GM18861 (cell line): Measurements from ENCODE around the gene OGA.
"Not testable (repeated sequence)": the region's sequence is repeated elsewhere in the genome, so short reads cannot be mapped to it uniquely, and the experiment has no call there.

ENCODE experiments used
- ATAC-seq: cut with Tn5 transposase; IDR thresholded peaks from one replicate; pipeline ENCODE4 v1.9.1; 2021; ENCODE audit not compliant: unreplicated experiment

OGA gene

DNA sequence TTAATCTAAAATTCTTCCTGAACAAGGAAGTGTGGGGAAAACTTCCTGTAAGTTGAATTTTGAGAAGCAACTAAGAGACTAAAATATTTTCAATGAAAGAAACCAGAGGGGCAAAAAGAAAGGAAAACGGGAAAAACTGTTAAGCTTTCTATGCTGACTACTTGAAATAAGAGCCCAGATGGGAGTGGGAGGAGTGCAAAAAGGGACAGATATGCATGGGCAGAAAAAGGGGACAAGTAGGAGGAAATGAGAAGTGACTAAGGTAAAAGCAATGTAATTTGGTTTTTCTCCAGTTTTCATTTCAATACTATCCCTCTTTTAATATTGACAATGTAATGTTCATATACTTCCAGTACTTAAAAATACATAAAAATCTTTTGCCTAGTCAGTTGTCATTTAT is 11.1 kb downstream of the OGA start:
- no peak for ATAC-seq

DNA sequence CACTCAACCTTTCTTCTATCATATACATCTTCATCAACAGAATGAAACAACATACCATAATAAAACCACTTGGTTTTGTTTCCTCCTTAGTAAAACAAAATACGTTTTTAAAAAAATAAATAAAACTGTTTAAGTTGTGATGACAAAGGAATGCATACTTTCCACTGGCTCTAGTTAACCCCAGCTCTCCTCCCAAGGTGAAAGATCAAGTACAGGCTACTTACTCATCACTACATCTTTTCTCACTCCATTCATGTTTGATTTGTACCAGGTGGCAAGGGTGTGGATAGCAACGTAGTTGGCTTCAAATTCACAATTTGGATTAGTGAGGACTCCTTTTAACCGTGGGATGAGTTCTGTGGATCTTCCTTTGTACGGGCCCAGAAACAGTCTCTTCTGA is 14.7 kb downstream of the OGA start:
- ATAC-seq = no peak

DNA sequence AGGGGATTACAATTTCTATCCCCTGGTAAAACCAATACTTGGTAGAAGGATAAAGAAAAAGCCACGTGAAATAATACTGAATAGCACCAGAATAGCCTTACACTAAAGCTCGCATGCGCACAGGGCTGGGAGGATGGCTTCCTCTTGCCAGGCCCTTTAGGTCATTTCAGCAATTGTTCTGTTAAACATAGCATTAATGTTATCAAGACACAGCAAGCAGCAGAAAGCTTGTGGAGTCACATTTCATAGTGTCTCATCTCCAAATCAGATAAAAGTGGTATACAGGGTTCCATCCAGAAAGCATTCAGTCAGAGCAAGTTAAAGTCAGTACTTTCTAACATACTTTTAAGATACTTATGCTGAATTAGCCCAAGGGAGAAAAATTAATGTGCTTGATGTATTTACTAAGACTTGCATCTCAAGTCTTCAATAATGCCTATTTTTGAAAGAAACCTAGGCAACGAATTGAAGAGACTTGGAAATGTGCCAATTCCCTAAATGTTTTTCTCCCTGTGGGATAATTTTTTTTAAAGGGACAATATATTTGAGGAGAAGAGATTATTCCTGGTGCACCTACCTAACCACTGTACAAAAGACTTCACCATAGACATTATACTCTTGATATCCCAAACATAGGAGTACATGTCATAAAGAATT is 20.7 kb downstream of the OGA start:
- ATAC-seq = no peak

GRCh38 chr10:101793526-101793925 is 24.7 kb downstream of the OGA start:
- ATAC-seq = no peak

DNA sequence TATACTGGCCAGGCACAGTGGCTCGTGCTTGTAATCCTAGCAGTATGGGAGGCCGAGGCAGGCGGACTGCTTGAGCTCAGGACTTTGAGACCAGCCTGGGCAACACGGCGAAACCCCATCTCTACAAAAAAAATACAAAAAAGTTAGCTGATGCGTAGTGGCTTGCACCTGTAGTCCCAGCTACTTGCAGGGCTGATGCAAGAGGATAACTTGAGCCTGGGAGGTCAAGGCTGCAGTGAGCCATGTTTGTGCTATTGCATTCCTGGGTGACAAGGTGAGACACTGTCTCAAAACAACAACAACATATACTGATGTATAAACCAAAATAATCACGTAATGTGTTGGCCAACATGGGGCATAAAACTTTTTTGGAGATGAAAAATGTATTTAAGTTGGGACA is 28.6 kb downstream of the OGA start:
- ATAC-seq = no peak

GRCh38 chr10:101789231-101789630 is 29.0 kb downstream of the OGA start:
- not testable (repeated sequence) for ATAC-seq

DNA sequence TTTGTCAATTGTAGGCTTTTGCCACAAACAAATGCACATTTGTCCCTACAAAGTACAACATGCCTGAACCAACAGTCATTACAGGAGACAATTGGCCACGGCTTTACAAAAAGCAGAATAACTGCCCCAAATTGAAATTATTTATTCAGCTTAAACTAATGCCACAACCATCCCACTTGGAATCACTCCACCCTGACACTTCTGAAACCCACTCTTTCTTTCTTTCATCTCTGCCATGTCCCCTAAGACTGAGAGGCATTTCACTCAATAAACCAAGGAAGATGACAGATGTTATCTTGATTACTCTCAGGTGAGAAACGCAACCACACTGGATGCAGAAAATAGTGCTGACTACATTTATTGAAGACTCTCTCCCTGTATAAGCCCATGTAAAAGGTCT is 32.4 kb downstream of the OGA start:
- no peak for ATAC-seq

DNA sequence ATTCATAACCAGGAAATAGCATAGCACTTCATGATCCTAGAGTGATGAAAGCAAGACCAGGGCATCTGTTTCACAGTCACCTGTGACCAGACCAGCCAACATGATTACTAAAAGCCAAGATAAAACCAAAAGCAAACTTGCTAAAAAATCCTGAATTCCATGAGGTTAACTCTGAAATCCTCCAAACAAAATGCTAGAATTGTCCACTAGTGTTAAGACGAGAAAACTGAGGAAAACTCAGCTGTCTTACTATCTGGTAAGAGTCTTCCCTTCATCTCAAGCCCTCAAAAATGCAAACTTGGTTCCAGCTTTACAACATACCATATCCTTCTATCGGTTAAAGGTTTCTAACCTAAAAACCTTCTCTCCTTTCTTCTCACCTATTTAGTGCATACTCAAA is 33.7 kb downstream of the OGA start:
- ATAC-seq = no peak

DNA sequence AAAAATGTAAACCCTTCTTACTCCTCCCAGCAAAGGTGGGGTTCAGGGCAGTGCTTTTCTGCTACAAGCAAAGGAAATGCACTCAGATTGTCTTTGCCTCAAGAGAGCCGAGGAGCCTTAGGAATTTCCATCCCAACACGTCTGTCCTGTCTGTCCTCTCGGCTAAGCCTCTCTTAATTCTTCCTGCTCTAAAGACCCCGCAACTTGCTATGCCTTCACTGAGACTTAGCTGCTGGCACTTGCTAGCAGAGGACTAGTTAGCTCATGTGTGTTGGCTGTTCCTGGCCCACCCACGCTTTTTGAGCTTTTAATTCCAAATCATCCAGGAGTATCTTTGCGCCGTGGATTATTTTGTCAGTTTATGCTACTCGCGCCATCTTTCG is 34.5 kb downstream of the OGA start:
- ATAC-seq = no peak

- no peak for ATAC-seq
These were observed 35.2 kb downstream of the OGA start, which contains the start of gene NPM3 for GRCh38 chr10:101782811-101783735. Gene NPM3 (minus strand): TSS chr10:101783446. CDS start chr10:101783390, 56 bp downstream.

GRCh38 chr10:101781984-101782810 is 36.0 kb downstream of the OGA start:
- ATAC-seq = no peak

DNA sequence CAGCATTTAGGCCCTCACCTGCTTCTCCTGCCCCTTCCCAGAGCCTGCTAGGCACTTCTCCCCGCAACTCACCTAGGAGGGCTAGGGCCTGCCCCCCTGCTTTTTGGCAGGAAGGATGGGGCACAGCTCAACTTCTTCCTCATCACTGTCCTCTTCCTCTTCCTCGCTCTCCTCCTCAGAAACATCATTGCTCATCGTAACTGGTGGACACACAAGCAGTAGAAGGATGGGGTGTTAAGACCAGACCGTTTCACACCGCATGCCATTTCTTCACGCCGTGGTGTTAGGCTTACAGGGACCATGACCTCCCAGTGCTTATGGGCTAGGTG is 36.6 kb downstream of the OGA start:
- no peak for ATAC-seq

GRCh38 chr10:101780818-101781654 is 37.2 kb downstream of the OGA start:
- ATAC-seq = no peak

DNA sequence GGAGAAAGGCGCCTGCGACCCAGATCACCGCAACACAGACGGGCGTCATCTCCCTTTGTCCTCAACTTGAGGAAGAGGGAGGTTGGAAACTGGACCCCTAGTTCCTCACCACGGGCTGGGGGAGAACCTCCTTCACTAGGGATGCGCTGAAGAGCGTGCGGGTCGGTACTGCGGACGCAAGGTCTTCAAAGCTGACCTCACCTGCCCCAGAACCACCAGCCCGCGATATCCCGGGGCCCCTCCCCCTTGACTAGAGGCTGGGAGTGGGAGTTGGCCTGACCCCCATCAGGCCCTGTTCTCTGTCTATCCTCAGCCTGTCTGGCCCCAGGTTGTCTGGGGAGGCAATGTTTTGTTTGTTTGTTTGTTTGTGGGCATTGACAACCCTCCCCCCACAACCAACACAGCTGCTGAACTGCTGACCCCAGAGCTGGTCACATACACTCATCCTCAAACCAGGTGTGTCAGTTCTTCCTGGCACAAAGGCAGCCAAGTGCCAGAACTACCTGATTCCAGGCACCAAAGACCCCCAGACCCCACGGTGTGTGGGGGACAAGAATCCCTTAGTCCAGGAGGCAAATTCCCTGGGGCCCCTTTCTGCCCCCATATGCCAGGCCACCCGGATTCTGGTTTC is 37.9 kb downstream of the OGA start:
- ATAC-seq = no peak

DNA sequence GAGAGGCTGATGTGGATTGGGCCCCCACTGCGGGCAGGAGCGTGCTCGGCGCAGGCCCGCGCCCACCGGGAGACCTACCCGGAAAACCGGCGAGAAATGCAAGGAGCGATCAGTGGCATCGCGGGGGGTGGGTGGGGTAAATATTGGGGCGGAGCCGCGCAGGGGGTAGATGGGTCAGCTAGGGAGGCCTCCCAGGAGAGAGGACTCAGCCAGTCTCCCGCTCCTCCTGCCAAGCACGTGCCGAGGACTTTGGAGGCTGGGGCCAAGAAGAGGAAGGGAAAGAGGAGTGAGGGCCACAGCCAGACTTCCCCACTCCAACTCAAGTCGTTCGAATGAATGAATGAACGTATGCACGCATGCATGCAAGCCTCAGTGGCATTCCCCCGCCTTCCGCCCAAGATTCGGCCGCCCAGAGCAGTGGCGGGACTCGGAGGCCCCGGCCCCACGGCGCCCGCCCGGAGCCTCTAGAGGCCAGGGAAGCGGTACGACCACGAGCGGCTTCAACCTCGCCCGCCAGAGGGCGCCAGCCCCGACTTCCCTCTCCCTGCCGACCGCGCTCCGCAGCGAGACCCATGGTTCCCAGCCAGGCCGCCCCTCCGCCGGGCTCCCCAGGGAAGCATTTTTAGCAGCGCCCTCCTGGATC is 38.6 kb downstream of the OGA start:
- no peak for ATAC-seq

DNA sequence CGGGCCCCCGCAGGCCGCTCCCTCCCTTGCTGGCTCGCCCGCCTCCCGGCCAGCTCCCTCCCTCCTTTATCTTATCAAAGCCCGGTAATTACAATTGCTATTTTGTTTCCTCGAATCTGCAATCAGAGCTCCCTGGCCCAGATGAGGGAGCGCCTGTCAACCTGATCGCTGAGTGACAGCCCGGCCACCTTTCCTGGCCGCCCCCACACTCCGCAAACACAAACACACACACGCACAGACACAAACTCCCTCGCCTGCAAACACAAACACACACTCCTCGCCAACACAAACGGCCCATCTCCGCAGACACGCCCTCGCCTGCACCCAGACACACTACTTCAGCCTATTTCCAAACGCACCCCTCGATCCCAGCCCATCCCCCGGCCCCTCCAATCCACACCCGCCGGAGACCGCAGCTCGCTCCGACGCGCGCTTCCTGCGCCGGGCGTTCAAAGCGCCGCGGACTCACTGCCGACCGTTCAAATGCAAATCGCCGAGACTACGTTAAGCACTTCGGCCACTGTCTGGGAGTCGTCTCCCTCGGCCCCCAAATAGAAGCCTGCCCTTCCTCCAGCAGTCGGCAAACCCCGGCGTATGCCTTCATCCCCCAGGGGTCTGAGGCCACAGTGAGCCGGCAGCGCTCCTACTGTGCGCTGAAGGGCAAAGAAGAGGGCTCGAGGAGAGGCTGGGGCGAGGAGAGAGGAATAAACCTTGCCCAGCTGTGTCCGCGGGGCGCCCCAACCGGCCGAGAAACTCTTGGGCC is 39.3 kb downstream of the OGA start:
- ATAC-seq = no peak

DNA sequence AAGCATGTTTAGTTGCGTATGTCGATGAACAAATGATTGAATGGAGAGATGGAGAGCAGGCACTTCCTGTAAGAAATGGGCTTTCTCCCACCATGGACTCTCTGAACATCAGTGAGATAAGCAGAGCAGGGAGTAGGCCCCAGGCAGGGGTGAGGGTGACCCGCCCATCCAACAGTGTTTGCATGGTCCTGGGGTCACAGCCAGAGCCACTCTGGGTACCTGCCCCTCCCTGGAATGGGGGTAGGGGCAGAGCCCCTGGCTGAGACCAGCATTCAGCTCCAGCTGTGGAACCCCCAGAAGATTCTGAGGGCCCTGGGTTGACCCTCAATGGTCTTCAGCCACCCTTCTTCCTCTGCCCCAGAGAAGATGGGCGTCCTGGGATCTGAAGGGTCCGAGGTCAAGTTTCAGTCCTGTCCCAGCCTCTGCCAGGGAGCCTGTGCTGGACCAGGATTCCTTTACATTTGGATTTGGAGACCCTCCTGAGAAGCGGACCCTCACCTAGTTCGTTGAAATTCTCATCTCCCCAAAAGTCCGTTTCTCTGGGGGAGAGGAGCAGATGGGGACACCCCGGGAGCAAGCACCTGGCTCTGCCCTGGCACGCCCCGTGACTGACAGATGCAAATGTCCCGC is 40.0 kb downstream of the OGA start:
- ATAC-seq = no peak

GRCh38 chr10:101777619-101778145 is 40.6 kb downstream of the OGA start:
- ATAC-seq = no peak
